Caco-2 (cell line): ENCODE data around the gene C19orf12. TPM values are rescaled to one million over a fixed set of nuclear protein-coding genes. Genes with fewer than 3 reads are reported as not detected.

Source experiments
- BruUV-seq: library from RNA; stranded (reverse); fragments of 400-500 nt; replicated peaks from 2 replicates; lab custom pipeline; 2021; lab: Mats Ljungman, UMichigan
- CTCF ChIA-PET: fragments of 300-600 bp; sonication (Branson Sonifier 250); formaldehyde crosslinking; loops from one replicate; lab custom pipeline; 2022; ENCODE audit warnings: antibody characterized with exemption; lab: Charles Lee
- POLR2A ChIA-PET: fragments of 300-600 bp; sonication (Branson Sonifier 250); formaldehyde crosslinking; loops from one replicate; lab custom pipeline; 2022; ENCODE audit warnings: antibody characterized with exemption; lab: Charles Lee
- DNase-seq, 2 experiments: peaks; one replicate each; pipeline versions ENCODE4 v3.0.0 to v3.0.0-alpha.2; 2020 to 2022
- H3K27me3 ChIP-seq: replicated peaks from 2 replicates; pipeline ENCODE4 v1.6.0; 2011; ENCODE audit warnings: low read length; ENCODE audit not compliant: control insufficient read depth, insufficient read depth
- H3K36me3 ChIP-seq: 2 replicates; pipeline ENCODE4 v1.5.1; 2011; ENCODE audit warnings: low read length; ENCODE audit not compliant: control insufficient read depth, insufficient read depth
- H3K4me1 ChIP-seq: fragments of 250-450 bp; sonication (Bioruptor Pico); 2 replicates; pipeline ENCODE4 v1.5.1; 2020; ENCODE audit warnings: mild to moderate bottlenecking
- H3K4me3 ChIP-seq: 2 replicates; pipeline ENCODE4 v1.5.1; 2011; ENCODE audit warnings: low read depth, mild to moderate bottlenecking, control low read depth, low read length
- H3K9me3 ChIP-seq: fragments of 250-450 bp; sonication (Bioruptor Pico); 2 replicates; pipeline ENCODE4 v1.5.1; 2020; ENCODE audit warnings: mild to moderate bottlenecking, moderate library complexity
- H3K27ac Mint-ChIP-seq: one replicate; pipeline ENCODE4 v1.8.0; 2022; ENCODE audit warnings: mixed read lengths; ENCODE audit not compliant: unreplicated experiment
- H3K27me3 Mint-ChIP-seq: one replicate; pipeline ENCODE4 v1.8.0; 2022; ENCODE audit warnings: mixed read lengths; ENCODE audit not compliant: insufficient read depth, unreplicated experiment
- H3K36me3 Mint-ChIP-seq: one replicate; pipeline ENCODE4 v1.8.0; 2022; ENCODE audit warnings: mild to moderate bottlenecking, mixed read lengths; ENCODE audit not compliant: insufficient read depth, unreplicated experiment
- H3K4me1 Mint-ChIP-seq: one replicate; pipeline ENCODE4 v1.8.0; 2022; ENCODE audit warnings: low read depth, mixed read lengths; ENCODE audit not compliant: unreplicated experiment
- H3K4me3 Mint-ChIP-seq: one replicate; pipeline ENCODE4 v1.8.0; 2022; ENCODE audit warnings: mild to moderate bottlenecking, moderate library complexity, mixed read lengths; ENCODE audit not compliant: unreplicated experiment
- H3K9me3 Mint-ChIP-seq: one replicate; pipeline ENCODE4 v1.8.0; 2022; ENCODE audit warnings: mixed read lengths; ENCODE audit not compliant: unreplicated experiment
- CTCF ChIP-seq, 2 experiments: fragments of 200-600 bp in 1 of 2; IDR thresholded peaks; 1 replicate in 1 of 2; 2 replicates in 1 of 2; pipeline versions ENCODE4 v1.5.1 to v1.8.0; 2011 to 2022; ENCODE audit warnings: antibody characterized with exemption in 1 of 2, control low read depth in 1 of 2, inconsistent platforms in 1 of 2, low read depth in 1 of 2, low read length in 1 of 2, mild to moderate bottlenecking in 1 of 2, moderate library complexity in 1 of 2; ENCODE audit not compliant: insufficient read depth in 1 of 2, severe bottlenecking in 1 of 2, unreplicated experiment in 1 of 2
- intact Hi-C: fragments of 100-400 bp; cut with micrococcal nuclease; formaldehyde crosslinking; loops from one replicate; pipeline ENCODE4 v1.10.0; 2022; ENCODE audit not compliant: unreplicated experiment
- total RNA-seq: library from RNA; stranded (reverse); gene quantifications from 2 replicates; pipeline ENCODE4 v1.2.3, GENCODE V29; 2022

C19orf12 gene
- total RNA-seq, 1 experiment from 2014 or later: 20.8 TPM

DNA sequence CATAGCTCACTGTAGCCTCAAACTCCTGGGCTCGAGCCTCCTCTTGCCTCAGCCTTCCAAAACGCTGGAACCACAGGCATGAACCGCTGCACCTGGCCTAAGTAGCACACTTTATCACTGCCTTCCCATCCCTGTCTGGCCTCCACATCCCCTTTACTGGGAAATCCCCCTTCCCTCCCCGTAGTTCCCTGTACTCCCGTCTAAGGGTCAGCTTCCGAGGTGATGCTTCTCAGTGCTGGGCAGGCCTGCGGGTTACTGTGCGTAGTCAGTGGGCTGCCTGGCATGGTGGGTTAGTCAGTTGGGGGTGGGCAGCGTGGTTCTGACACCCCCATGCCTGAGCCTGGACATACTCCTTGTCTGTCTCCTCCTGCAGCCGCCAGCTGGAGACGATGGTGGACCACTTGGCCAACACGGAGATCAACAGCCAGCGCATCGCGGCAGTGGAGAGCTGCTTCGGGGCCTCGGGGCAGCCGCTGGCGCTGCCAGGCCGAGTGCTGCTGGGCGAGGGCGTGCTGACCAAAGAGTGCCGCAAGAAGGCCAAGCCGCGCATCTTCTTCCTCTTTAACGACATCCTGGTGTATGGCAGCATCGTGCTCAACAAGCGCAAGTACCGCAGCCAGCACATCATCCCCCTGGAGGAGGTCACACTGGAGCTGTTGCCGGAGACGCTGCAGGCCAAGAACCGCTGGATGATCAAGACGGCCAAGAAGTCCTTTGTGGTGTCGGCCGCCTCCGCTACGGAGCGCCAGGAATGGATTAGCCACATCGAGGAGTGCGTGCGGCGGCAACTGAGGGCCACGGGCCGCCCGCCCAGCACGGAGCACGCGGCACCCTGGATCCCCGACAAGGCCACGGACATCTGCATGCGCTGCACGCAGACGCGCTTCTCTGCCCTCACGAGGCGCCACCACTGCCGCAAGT lies 41.4 kb downstream of the C19orf12 start:
- Histone ChIP-seq H3K27me3 (no peaks in the 10 kb centered on the region), H3K36me3 (no peaks in the 10 kb centered on the region; the same call in none of the 2 replicates), H3K4me1 (peaks cover 4% of the 10 kb centered on the region; the same call in 1 of the 2 replicates), H3K4me3 (no peak overlapping the region), H3K9me3 (no peaks in the 10 kb centered on the region)
- H3K27ac Mint-ChIP-seq: no peak overlapping the region
- no peaks in the 10 kb centered on the region for H3K27me3 Mint-ChIP-seq
- no peaks in the 10 kb centered on the region for H3K4me1 Mint-ChIP-seq
- no TSS peak for BruUV-seq
- CTCF ChIA-PET: no interaction called here
- no peak for TF ChIP-seq CTCF (IDR thresholded peaks at IDR 0.05; ENCODE audit: insufficient read depth in 1 of 2, low read depth in 1 of 2, low read length in 1 of 2, severe bottlenecking in 1 of 2, unreplicated experiment in 1 of 2)
- no peak for DNase-seq
- H3K9me3 Mint-ChIP-seq: no peaks in the 10 kb centered on the region
- POLR2A ChIA-PET: no interaction called here
- intact Hi-C loops: no loop called here
- H3K4me3 Mint-ChIP-seq: no peak overlapping the region
- no peaks in the 10 kb centered on the region for H3K36me3 Mint-ChIP-seq

- TF ChIP-seq CTCF (IDR thresholded peaks at IDR 0.05; ENCODE audit: insufficient read depth in 1 of 2, low read depth in 1 of 2, low read length in 1 of 2, severe bottlenecking in 1 of 2, unreplicated experiment in 1 of 2): no peak
- intact Hi-C loops: no loop called here
- no peaks in the 10 kb centered on the region for H3K36me3 Mint-ChIP-seq
- DNase-seq: no peak
- Histone ChIP-seq H3K9me3 (no peaks in the 10 kb centered on the region), H3K4me1 (no peaks in the 10 kb centered on the region), H3K27me3 (no peaks in the 10 kb centered on the region), H3K4me3 (no peak overlapping the region), H3K36me3 (no peaks in the 10 kb centered on the region; the same call in none of the 2 replicates)
- POLR2A ChIA-PET: interaction anchor here (0.5 kb wide), 1 partner anchor 11 kb away, joined by 3 read pairs; no protein-coding TSS in a partner anchor
- no peaks in the 10 kb centered on the region for H3K4me1 Mint-ChIP-seq
- CTCF ChIA-PET: no interaction called here
- H3K27me3 Mint-ChIP-seq: no peaks in the 10 kb centered on the region
- H3K4me3 Mint-ChIP-seq: no peak overlapping the region
- BruUV-seq: no TSS peak
- H3K9me3 Mint-ChIP-seq: no peaks in the 10 kb centered on the region
- no peak overlapping the region for H3K27ac Mint-ChIP-seq
Observed at GRCh38 chr19:29672933-29673336, 42.1 kb downstream of the C19orf12 start.

DNA sequence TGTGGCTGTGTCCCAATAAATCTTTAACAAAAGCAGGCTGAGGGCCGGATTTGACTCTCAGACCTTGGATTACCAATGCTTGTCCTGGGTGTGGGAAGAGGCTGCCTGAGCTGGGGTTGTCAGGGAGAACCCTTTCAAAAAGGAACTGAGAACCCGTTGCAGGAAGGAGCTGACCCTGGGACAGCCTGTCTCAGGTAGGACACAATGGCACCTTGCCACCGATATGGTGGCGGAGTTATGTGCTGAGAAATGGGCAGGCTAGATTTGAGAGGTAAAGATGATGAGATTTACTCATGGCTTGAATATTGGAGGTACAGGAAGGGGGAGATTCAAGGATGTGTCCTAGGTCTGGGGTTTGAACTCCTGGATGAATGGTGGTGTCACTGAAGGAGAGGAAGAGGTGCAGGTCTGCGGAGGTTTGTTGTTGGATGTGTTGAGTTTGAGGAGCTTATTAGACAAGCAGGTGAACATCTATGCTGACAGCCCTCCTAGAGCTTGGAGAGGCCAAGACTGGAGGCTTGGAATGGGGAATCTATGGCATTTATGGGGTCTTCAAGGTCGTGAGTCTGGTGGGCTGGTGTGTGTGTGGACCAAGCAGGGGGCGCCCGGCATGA lies 42.6 kb downstream of the C19orf12 start:
- H3K27me3 Mint-ChIP-seq: no peaks in the 10 kb centered on the region
- H3K9me3 Mint-ChIP-seq: no peaks in the 10 kb centered on the region
- ChIA-PET POLR2A (interaction anchor here (0.5 kb wide), 1 partner anchor 11 kb away, joined by 3 read pairs; no protein-coding TSS in a partner anchor), CTCF (interaction anchor here (0.9 kb wide), 1 partner anchor 9 kb away, joined by 3 read pairs; no protein-coding TSS in a partner anchor)
- no peaks in the 10 kb centered on the region for H3K4me1 Mint-ChIP-seq
- intact Hi-C loops: no loop called here
- DNase-seq: no peak
- no peak overlapping the region for H3K4me3 Mint-ChIP-seq
- Histone ChIP-seq H3K9me3 (no peaks in the 10 kb centered on the region), H3K4me3 (no peak overlapping the region), H3K27me3 (no peaks in the 10 kb centered on the region), H3K4me1 (no peaks in the 10 kb centered on the region), H3K36me3 (no peaks in the 10 kb centered on the region; the same call in none of the 2 replicates)
- no peak for TF ChIP-seq CTCF (IDR thresholded peaks at IDR 0.05; ENCODE audit: insufficient read depth in 1 of 2, low read depth in 1 of 2, low read length in 1 of 2, severe bottlenecking in 1 of 2, unreplicated experiment in 1 of 2)
- H3K27ac Mint-ChIP-seq: no peak overlapping the region
- no peaks in the 10 kb centered on the region for H3K36me3 Mint-ChIP-seq
- BruUV-seq: no TSS peak
